Measurements from ENCODE around the gene GABRP.

DNA sequence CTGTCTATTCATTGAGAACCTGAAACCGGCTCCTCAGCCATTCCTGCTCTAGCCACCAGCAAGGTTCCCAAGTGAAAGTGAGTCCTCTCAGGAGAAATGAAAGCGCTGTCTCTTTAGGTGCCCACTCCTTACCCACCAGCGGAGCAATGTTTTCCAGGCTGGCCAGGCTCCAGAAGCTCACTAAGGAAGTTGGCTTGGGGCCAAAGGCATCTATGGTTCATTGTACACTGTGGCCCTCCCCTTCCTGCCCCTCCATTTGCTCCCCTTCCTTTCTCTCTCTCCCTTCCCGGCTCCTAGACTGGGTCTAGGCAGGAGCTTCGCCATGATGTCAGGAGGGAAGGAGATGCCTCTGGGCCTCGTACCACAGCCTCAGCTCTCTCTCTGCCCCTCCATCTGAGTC is 1.1 kb upstream of the GABRP start:
- TF ChIP-seq, protein P1, sequence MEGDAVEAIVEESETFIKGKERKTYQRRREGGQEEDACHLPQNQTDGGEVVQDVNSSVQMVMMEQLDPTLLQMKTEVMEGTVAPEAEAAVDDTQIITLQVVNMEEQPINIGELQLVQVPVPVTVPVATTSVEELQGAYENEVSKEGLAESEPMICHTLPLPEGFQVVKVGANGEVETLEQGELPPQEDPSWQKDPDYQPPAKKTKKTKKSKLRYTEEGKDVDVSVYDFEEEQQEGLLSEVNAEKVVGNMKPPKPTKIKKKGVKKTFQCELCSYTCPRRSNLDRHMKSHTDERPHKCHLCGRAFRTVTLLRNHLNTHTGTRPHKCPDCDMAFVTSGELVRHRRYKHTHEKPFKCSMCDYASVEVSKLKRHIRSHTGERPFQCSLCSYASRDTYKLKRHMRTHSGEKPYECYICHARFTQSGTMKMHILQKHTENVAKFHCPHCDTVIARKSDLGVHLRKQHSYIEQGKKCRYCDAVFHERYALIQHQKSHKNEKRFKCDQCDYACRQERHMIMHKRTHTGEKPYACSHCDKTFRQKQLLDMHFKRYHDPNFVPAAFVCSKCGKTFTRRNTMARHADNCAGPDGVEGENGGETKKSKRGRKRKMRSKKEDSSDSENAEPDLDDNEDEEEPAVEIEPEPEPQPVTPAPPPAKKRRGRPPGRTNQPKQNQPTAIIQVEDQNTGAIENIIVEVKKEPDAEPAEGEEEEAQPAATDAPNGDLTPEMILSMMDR (IDR thresholded peaks at IDR 0.05): no peak
- no peak for TF ChIP-seq POLR2A (IDR thresholded peaks at IDR 0.05)
